ENCODE measurements around the gene CAT.

The CAT gene

GRCh38 chr11:34461215-34461614 is 22.5 kb downstream of the CAT start:
- DNase-seq, result no peak

GRCh38 chr11:34464591-34465051 is 25.9 kb downstream of the CAT start:
- no peak for DNase-seq

- no peak for DNase-seq
Observed at GRCh38 chr11:34466802-34467488, 28.2 kb downstream of the CAT start.

- DNase-seq, result peak; percentile 21 to 31
Observed at GRCh38 chr11:34468209-34468841, 29.6 kb downstream of the CAT start.

- DNase-seq, result no peak
Observed at GRCh38 chr11:34473603-34474169, 35.0 kb downstream of the CAT start.

GRCh38 chr11:34475656-34476055 is 36.9 kb downstream of the CAT start:
- no peak for DNase-seq

- no peak for DNase-seq
Observed at GRCh38 chr11:34476849-34477248, 38.1 kb downstream of the CAT start.

- no peak for DNase-seq
Observed at GRCh38 chr11:34478845-34479663, 40.3 kb downstream of the CAT start.

- DNase-seq, result no peak
Observed at GRCh38 chr11:34480314-34480713, 41.6 kb downstream of the CAT start.

- no peak for DNase-seq
Observed at GRCh38 chr11:34481307-34481706, 42.6 kb downstream of the CAT start.

GRCh38 chr11:34483106-34483874 is 44.6 kb downstream of the CAT start:
- no peak for DNase-seq

GRCh38 chr11:34487430-34487829 is 48.7 kb downstream of the CAT start:
- no peak for DNase-seq

- DNase-seq, result no peak
Observed at GRCh38 chr11:34488855-34489557, 50.3 kb downstream of the CAT start.

- DNase-seq, result no peak
Observed at GRCh38 chr11:34490304-34490703, 51.6 kb downstream of the CAT start.

GRCh38 chr11:34492806-34493414 is 54.2 kb downstream of the CAT start:
- peak; percentile 23 to 56 for DNase-seq

GRCh38 chr11:34493468-34493867 is 54.7 kb downstream of the CAT start:
- no peak for DNase-seq

- no peak for DNase-seq
Observed at GRCh38 chr11:34493926-34494595, 55.3 kb downstream of the CAT start.

GRCh38 chr11:34495239-34495723 is 56.5 kb downstream of the CAT start:
- DNase-seq, result no peak

GRCh38 chr11:34495724-34496377 is 57.1 kb downstream of the CAT start:
- no peak for DNase-seq

Data from stimulated activated CD4-positive, alpha-beta T cell treated with anti-CD3 and anti-CD28 coated beads, Interleukin-2, amount 100 ng/mL, for 48 hours (primary cell).